IMR-90 (cell line): ENCODE data around the gene TSPAN14.

Experiments
- CEBPB ChIP-seq: IDR thresholded peaks from 2 replicates; pipeline ENCODE4 v1.6.1; 2012; ENCODE audit warnings: low read depth, low read length, improper control_type of control experiment
- CTCF ChIP-seq: conservative IDR thresholded peaks from 2 replicates; pipeline ENCODE4 v1.5.1; 2012; ENCODE audit warnings: mild to moderate bottlenecking, low read depth, low read length, improper control_type of control experiment
- ELK1 ChIP-seq: fragments of 150-350 bp; IDR thresholded peaks from 2 replicates; pipeline ENCODE4 v1.6.1; 2016; ENCODE audit warnings: low read depth, mild to moderate bottlenecking, low read length, moderate library complexity, borderline replicate concordance
- FOS ChIP-seq: fragments of 150-350 bp; IDR thresholded peaks from 2 replicates; pipeline ENCODE4 v1.6.1; 2016; ENCODE audit warnings: low read depth, low read length
- MXI1 ChIP-seq: IDR thresholded peaks from 2 replicates; pipeline ENCODE4 v1.6.1; 2012; ENCODE audit warnings: low read depth, mild to moderate bottlenecking, low read length, moderate library complexity, borderline replicate concordance
- POLR2A ChIP-seq: IDR thresholded peaks from 2 replicates; pipeline ENCODE4 v1.6.1; 2012; ENCODE audit warnings: mild to moderate bottlenecking, low read depth, low read length
- RAD21 ChIP-seq: IDR thresholded peaks from 2 replicates; pipeline ENCODE4 v1.6.1; 2012; ENCODE audit warnings: low read length, improper control_type of control experiment
- RCOR1 ChIP-seq: IDR thresholded peaks from 2 replicates; pipeline ENCODE4 v1.6.1; 2012; ENCODE audit warnings: mild to moderate bottlenecking, low read length, improper control_type of control experiment; ENCODE audit not compliant: insufficient replicate concordance
- SMC3 ChIP-seq: fragments of 150-350 bp; IDR thresholded peaks from 2 replicates; pipeline ENCODE4 v1.6.1; 2016; ENCODE audit warnings: low read depth, mild to moderate bottlenecking, antibody characterized with exemption, low read length, moderate library complexity

- TF ChIP-seq CTCF: no peak
- TF ChIP-seq POLR2A: no peak
- TF ChIP-seq ELK1: no peak
- no peak for TF ChIP-seq FOS
- TF ChIP-seq CEBPB: no peak
- no peak for TF ChIP-seq SMC3
- TF ChIP-seq RCOR1: no peak
- no peak for TF ChIP-seq MXI1
- TF ChIP-seq RAD21: no peak
These were observed 82.3 kb downstream of the TSPAN14 start for GRCh38 chr10:80536361-80536835.
